ENCODE measurements around the gene OR52N1. TPM values are rescaled to one million over a fixed set of nuclear protein-coding genes. Genes with fewer than 3 reads are reported as not detected.

Gene OR52N1
- total RNA-seq, 1 experiment from 2014 or later, result not detected

GRCh38 chr11:5737091-5737490, 54.0 kb downstream of the OR52N1 start:
- Histone ChIP-seq H3K79me2 (ENCODE audit: low read depth) (no peaks in the 10 kb centered on the region), H3K36me3 (ENCODE audit: low read depth) (no peaks in the 10 kb centered on the region), H3K27me3 (ENCODE audit: insufficient read depth, low read depth) (no peaks in the 10 kb centered on the region), H2AFZ (no peak overlapping the region), H3K4me3 (no peak overlapping the region), H3F3A (ENCODE audit: insufficient read depth, low read depth) (no peaks in the 10 kb centered on the region), H3K9me3 (ENCODE audit: insufficient read depth, low read depth) (no peaks in the 10 kb centered on the region), H3K9me2 (ENCODE audit: insufficient read depth) (no peaks in the 10 kb centered on the region), H3K4me2 (no peak overlapping the region), H3K4me1 (replicated peaks; ENCODE audit: insufficient read depth) (no peaks in the 10 kb centered on the region), H4K20me1 (ENCODE audit: insufficient read depth) (no peaks in the 10 kb centered on the region), H3K27ac (no peak overlapping the region)
- no peak for DNase-seq
- ChIA-PET POLR2A (ENCODE audit: unreplicated experiment) (no interaction called here), CTCF (no interaction called here)
- no TSS peak for BruUV-seq (replicated peaks)
- intact Hi-C loops (cut with micrococcal nuclease; ENCODE audit: unreplicated experiment), result no loop called here
- TF ChIP-seq CTCF (conservative IDR thresholded peaks at IDR 0.05), result no peak
- no peak for TF ChIP-seq EZH2 (IDR thresholded peaks at IDR 0.05; ENCODE audit: low read depth)

Other genes starting within 250 kb of the OR52N1 start
- not detected in 2 replicates for gene OR52H1, start 242.7 kb downstream of the OR52N1 start, total RNA-seq (2021)
- gene OR52B6, start 210.4 kb downstream of the OR52N1 start, total RNA-seq (2021), result not detected in 2 replicates
- gene TRIM6, start 194.6 kb downstream of the OR52N1 start, total RNA-seq (2021), result 3.9 and 4.8 TPM in 2 replicates
- gene TRIM34, start 166.3 kb downstream of the OR52N1 start, total RNA-seq (2021), result 3.8 and 7.5 TPM in 2 replicates
- gene TRIM5, start 106.2 kb downstream of the OR52N1 start, total RNA-seq (2021), result 19.1 and 20.5 TPM in 2 replicates
- gene TRIM22, start 101.5 kb downstream of the OR52N1 start, total RNA-seq (2021), result 0.81 and 1.9 TPM in 2 replicates
- gene OR56B1, start 54.8 kb downstream of the OR52N1 start, total RNA-seq (2021), result not detected in 2 replicates
- gene OR52N4, start 37.0 kb downstream of the OR52N1 start, total RNA-seq (2021), result not detected in 2 replicates
- not detected in 2 replicates for gene OR52N5, start 7.9 kb downstream of the OR52N1 start, total RNA-seq (2021)
- not detected in 2 replicates for gene OR52N2, start 17.7 kb upstream of the OR52N1 start, total RNA-seq (2021)
- gene OR52E6, start 50.6 kb upstream of the OR52N1 start, total RNA-seq (2021), result not detected in 2 replicates
- not detected in 2 replicates for gene OR52E8, start 66.4 kb upstream of the OR52N1 start, total RNA-seq (2021)
- not detected in 2 replicates for gene OR52E4, start 89.4 kb upstream of the OR52N1 start, total RNA-seq (2021)
- not detected in 2 replicates for gene OR52E5, start 101.9 kb upstream of the OR52N1 start, total RNA-seq (2021)
- gene OR56A3, start 151.0 kb upstream of the OR52N1 start, total RNA-seq (2021), result not detected in 2 replicates
- gene OR56A5, start 177.2 kb upstream of the OR52N1 start, total RNA-seq (2021), result not detected in 2 replicates
- gene OR52L1, start 195.7 kb upstream of the OR52N1 start, total RNA-seq (2021), result not detected in 2 replicates
- not detected in 2 replicates for gene OR56A4, start 215.7 kb upstream of the OR52N1 start, total RNA-seq (2021)
- not detected in 2 replicates for gene OR56A1, start 239.5 kb upstream of the OR52N1 start, total RNA-seq (2021)